ENCODE measurements around the gene KIFC1. TPM values are rescaled to one million over a fixed set of nuclear protein-coding genes. Genes with fewer than 3 reads are reported as not detected.

The KIFC1 gene
- polyA plus RNA-seq, 1 of the 3 experiments (the other 2 are of a cell fraction): 35.9 TPM

DNA sequence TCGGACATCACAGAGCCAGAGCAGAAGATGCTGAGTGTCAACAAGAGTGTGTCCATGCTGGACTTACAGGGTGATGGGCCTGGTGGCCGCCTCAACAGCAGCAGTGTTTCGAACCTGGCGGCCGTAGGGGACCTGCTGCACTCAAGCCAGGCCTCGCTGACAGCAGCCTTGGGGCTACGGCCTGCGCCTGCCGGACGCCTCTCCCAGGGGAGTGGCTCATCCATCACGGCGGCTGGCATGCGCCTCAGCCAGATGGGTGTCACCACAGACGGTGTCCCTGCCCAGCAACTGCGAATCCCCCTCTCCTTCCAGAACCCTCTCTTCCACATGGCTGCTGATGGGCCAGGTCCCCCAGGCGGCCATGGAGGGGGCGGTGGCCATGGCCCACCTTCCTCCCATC, 51.4 kb downstream of the KIFC1 start (continued):
- TF ChIP-seq IRF3 (IDR thresholded peaks at IDR 0.05; ENCODE audit: low read depth, low read length) (no peak), SIN3A (IDR thresholded peaks at IDR 0.05; ENCODE audit: borderline replicate concordance, low read depth, low read length) (no peak), FOSL2 (IDR thresholded peaks at IDR 0.05; ENCODE audit: borderline replicate concordance, low read depth) (no peak), MEF2A (IDR thresholded peaks at IDR 0.05; ENCODE audit: borderline replicate concordance, low read depth) (no peak), YY1 (IDR thresholded peaks at IDR 0.05; ENCODE audit: low read depth) (no peak), NRF1 (IDR thresholded peaks at IDR 0.05; ENCODE audit: low read depth, low read length) (no peak), TAF1 (IDR thresholded peaks at IDR 0.05; ENCODE audit: borderline replicate concordance, low read depth, low read length) (no peak)
- TF ChIP-seq, protein P1, sequence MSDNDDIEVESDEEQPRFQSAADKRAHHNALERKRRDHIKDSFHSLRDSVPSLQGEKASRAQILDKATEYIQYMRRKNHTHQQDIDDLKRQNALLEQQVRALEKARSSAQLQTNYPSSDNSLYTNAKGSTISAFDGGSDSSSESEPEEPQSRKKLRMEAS (IDR thresholded peaks at IDR 0.05; ENCODE audit: low read depth): no peak

DNA sequence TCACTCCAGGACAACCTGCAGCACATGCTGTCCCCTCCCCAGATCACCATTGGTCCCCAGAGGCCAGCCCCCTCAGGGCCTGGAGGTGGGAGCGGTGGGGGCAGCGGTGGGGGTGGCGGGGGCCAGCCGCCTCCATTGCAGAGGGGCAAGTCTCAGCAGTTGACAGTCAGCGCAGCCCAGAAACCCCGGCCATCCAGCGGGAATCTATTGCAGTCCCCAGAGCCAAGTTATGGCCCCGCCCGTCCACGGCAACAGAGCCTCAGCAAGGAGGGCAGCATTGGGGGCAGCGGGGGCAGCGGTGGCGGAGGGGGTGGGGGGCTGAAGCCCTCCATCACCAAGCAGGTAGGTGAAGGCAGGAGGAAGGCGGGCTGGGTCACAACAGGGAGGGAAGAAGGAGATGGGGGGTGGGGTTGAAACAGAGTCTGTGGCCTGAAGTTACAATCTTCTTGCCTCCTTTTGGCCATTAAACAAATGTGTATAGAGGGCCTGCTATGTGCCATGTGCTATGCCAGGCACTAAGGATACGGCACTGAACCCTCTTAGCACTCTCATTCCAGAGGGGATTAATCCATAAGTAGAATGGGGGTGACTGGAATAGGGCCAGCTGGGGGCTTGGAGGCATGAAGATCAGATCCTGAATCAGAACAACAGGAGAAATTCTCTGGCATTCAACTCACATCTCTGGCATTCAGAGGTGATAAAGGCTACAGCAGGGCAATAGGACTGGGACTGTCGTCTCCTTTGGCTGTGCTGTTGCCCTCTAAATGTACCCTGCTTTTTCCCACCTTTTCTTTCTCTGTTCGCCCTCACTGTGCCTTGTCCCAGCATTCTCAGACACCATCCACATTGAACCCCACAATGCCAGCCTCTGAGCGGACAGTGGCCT, 52.2 kb downstream of the KIFC1 start:
- DNase-seq: peak; percentile 20
- no peak overlapping the region for H3K4me2 ChIP-seq
- no peaks in the 10 kb centered on the region for H3F3A ChIP-seq (replicated peaks; ENCODE audit: insufficient read depth)
- H3K27me3 ChIP-seq (ENCODE audit: insufficient read depth): no peaks in the 10 kb centered on the region
- H3K9me2 ChIP-seq: no peaks in the 10 kb centered on the region
- H3K9ac ChIP-seq: no peak overlapping the region
- peaks cover 3 to 44% of the 10 kb centered on the region in 2 experiments for H3K36me3 ChIP-seq (replicated peaks in 1 of 2; ENCODE audit: control insufficient read depth in 1 of 2, insufficient read depth in 2 of 2, low read length in 1 of 2)
- H3K9me3 ChIP-seq: no peaks in the 10 kb centered on the region
- no peak overlapping the region for H3K4me3 ChIP-seq (ENCODE audit: low read depth in 2 of 2, low read length in 1 of 2)
- H3K27ac ChIP-seq (ENCODE audit: low read depth in 2 of 2, low read length in 1 of 2): no peak overlapping the region
- no peaks in the 10 kb centered on the region for H4K20me1 ChIP-seq (ENCODE audit: insufficient read depth)
- ChIA-PET POLR2A (interaction anchor here (0.6 kb wide), 1 partner anchor 250 kb away, joined by 3 read pairs; no protein-coding TSS in a partner anchor), CTCF (interaction anchor here (1.6 to 2.1 kb wide), 2 partner anchors 15 to 18 kb away, joined by 6 read pairs; no protein-coding TSS in a partner anchor)
- WGBS (ENCODE audit: low lambda C conversion rate): 95% methylated on average over 9 of the region's 18 CpGs
- H3K4me1 ChIP-seq (ENCODE audit: control insufficient read depth in 1 of 2, insufficient read depth in 2 of 2, low read depth in 1 of 2, low read length in 1 of 2): no peaks in the 10 kb centered on the region
- no peaks in the 10 kb centered on the region for H3K79me2 ChIP-seq (ENCODE audit: insufficient read depth)
- TF ChIP-seq TCF12 (IDR thresholded peaks at IDR 0.05) (no peak), MEF2A (IDR thresholded peaks at IDR 0.05; ENCODE audit: borderline replicate concordance, low read depth) (no peak), FOXM1 (IDR thresholded peaks at IDR 0.05; ENCODE audit: low read depth) (no peak), CHD2 (IDR thresholded peaks at IDR 0.05; ENCODE audit: low read length, partially characterized antibody) (no peak), REST (IDR thresholded peaks at IDR 0.05; ENCODE audit: low read depth, low read length) (no peak), ELF1 (IDR thresholded peaks at IDR 0.05) (no peak), USF2 (IDR thresholded peaks at IDR 0.05; ENCODE audit: borderline replicate concordance, low read depth, low read length) (no peak), MXI1 (IDR thresholded peaks at IDR 0.05; ENCODE audit: low read depth, low read length) (no peak), TAF1 (IDR thresholded peaks at IDR 0.05; ENCODE audit: borderline replicate concordance, low read depth, low read length) (no peak)
- no peak overlapping the region for H2AFZ ChIP-seq (ENCODE audit: low read depth)

Data from SK-N-SH (cell line).